GM19397 (cell line): ENCODE data around the gene ZYG11B.
"Not testable (repeated sequence)": the region's sequence is repeated elsewhere in the genome, so short reads cannot be mapped to it uniquely, and the experiment has no call there.

Source experiments
- ATAC-seq: cut with Tn5 transposase; IDR thresholded peaks from one replicate; pipeline ENCODE4 v1.9.1; 2021; ENCODE audit warnings: mild to moderate bottlenecking, moderate library complexity; ENCODE audit not compliant: unreplicated experiment

Gene ZYG11B

DNA sequence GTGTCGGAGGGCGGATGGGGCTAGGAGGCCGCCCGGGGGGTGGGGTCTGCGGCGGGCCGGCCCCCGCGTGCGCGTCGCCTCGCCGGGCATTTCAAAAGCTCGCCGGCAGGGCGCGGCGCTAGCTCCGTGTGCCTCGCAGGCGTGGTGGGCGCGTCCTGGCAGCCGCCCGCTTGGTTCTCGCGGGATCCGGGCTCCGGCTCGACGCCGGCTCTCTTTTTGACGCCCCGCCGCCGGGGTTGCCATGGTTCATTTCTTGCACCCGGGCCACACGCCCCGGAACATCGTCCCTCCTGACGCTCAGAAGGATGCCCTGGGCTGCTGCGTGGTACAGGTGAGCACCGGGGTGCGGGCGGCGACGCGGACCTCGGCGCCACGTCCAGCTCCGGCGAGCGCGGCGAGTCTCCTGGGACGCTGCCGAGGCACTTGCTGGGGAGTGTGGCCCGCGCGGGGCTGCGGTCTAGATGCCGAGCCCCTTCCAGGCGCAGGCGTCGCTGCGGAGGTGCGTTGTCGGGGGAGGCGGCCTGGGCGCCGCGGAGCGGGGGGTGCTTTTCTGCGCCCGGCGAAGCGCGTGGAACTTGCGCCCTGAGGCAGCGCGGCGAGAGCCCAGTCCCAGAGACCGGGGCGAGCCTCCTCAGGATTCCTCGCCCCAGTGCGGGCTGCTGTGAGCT lies 116.5 kb downstream of the ZYG11B start, which contains the start of gene ZYG11A:
Gene ZYG11A, plus strand, starts transcription at position 118 of the 668 bp plus-strand sequence. Its CDS starts 124 bp downstream, at position 242.
- no peak for ATAC-seq

DNA sequence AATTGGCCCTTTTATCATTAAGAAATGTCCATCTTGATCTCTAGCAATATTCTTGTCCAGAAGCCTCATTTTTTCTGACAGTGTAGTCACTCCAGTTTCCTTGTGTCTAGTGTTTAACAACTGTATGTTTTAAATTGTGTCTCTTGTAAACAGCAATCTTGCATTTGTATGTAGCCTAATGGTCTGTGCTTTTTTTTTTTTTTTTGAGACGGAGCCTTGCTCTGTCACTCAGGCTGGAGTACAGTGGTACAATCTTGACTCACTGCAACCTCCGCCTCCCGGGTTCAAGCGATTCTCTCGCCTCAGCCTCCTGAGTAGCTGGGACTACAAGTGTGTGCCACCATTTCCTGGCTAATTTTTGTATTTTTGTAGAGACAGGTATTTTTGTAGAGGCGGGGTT lies 118.9 kb downstream of the ZYG11B start:
- ATAC-seq = not testable (repeated sequence)

DNA sequence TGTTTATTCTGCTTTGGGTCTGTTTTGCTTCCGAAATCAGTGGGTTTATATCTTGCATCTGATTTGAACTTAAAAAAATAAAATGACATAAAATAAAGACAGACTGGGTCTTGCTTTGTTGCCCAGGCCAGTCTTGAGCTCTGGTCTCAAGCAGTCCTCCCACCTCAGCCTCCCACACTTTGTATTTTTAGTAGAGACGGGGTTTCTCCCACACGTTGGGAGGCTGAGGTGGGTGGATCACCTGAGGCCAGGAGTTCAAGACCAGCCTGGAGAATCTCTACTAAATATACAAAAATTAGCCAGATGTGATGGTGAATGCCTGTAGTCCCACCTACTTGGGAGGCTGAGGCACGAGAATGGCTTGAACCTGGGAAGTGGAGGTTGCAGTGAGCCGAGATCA lies 122.2 kb downstream of the ZYG11B start:
- no peak for ATAC-seq

DNA sequence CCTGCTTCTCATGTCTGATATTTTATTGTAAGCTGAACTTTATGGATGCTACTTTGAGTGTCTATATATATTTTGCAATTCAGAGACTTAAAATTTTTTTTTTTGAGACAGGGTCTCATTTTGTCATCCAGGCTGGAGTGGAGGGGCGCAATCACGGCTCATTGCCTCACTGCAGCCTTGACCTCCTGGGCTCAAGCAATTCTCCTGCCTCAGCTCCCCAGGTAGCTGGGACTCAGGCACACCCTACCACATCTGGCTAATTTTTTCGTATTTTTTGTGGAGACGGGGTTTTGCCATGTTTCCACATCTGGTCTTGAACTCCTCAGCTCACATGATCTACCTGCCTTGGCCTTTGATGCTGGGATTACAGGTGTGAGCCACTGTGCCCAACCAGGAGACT lies 124.7 kb downstream of the ZYG11B start:
- ATAC-seq = no peak

DNA sequence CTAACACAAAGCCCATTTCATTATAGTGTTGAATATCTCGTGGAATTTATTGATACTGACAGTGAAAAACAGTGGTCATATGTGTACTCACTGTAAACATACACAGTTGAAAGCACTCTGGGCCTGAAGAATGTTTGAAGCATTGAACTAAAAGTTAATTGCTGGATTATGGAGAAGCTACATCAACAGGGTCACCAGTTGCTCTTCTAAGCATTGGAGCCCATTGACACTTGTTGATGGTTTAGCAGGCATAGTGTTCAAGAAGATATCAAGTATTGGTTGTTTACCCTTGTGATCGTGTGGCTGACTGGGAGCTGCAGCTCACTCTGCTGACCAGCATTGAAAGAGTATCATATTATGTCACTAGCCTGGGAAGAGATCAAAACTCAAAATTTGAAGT lies 126.6 kb downstream of the ZYG11B start:
- no peak for ATAC-seq

DNA sequence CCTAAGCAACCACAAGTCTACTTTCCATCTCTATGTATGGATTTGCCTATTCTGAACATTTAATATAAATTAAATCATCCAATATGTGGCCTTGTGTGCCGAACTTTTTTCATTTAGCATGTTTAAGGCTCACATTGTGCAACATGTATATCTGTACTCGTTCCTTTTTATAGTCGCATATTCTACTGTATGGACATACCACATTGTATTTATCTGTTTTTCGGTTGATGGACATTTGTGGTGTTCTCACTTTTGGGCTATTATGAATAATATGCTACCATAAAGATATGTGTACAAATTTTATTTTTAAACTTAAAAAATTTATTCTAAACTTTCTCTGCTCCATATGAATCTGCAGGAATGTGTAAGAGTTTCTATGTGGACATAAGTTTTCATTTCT lies 129.3 kb downstream of the ZYG11B start:
- ATAC-seq = no peak

DNA sequence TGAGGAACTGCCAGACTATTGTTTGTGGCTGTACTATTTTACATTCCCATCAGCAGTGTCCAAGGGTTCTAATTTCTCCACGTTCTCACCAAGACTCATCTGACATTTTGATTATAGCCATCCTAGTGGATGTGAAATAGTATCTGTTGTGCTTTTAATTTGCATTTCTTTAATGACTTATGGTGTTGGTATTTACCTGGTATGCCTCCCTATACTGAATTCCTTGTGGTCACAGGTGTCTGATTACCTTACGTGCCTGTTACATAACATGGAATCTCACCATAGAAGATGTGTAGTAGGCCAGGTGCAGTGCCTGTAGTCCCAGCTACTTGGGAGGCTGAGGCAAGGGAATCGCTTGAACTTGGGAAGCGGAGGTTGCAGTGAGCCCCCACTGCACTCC lies 129.8 kb downstream of the ZYG11B start:
- ATAC-seq = no peak

DNA sequence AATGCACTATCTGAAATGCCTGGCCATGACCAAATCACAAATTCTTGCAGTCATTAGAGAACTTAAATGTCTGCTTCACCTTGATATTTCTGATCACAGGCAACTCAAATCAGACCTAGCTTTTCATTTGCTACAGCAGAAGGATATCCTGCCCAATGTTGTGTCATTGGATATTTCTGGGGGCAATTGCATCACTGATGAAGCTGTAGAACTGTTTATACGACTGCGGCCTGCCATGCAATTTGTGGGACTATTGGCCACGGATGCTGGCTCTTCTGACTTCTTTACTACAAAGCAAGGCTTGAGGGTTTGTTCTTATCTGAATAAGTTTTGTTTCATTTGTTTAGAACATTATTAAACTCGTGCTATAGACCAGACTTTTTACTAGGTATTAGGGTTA lies 131.2 kb downstream of the ZYG11B start:
- ATAC-seq = no peak

DNA sequence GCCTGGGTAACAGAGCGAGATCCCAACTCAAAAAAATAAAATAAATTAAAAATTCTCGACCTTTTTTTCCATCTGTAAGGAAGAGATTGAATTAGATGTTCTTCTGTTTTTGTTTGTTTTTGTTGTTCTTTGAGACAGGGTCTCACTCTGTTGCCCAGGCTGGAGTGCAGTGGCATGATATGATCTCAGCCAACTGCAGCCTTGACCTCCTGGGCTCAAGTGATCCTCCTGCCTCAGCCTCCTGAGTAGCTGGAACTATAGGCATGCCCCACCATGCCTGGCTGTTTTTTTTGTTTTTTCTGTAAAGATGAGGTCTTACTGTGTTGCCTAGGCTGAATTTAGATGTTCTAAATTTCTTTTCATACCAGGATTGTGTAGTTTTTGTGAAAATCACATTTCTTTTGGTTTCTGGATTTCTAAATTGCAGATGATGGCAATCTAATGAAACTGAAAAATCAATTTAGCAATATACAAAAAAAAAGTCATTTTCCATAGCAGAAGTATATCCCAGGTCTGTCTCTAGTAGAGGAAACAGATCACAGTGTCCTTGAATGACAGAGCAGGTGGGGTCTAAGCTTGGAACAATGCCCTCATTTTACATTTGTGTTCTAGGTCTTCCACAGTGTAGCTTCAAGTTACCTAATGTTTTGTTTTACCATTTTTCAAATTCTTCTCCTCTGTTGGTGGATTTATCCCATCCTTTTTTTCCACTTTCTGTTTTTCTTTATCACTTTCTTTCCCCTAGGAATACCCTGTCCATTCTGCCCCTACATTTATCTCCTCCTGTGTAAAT lies 136.6 kb downstream of the ZYG11B start:
- ATAC-seq = no peak

DNA sequence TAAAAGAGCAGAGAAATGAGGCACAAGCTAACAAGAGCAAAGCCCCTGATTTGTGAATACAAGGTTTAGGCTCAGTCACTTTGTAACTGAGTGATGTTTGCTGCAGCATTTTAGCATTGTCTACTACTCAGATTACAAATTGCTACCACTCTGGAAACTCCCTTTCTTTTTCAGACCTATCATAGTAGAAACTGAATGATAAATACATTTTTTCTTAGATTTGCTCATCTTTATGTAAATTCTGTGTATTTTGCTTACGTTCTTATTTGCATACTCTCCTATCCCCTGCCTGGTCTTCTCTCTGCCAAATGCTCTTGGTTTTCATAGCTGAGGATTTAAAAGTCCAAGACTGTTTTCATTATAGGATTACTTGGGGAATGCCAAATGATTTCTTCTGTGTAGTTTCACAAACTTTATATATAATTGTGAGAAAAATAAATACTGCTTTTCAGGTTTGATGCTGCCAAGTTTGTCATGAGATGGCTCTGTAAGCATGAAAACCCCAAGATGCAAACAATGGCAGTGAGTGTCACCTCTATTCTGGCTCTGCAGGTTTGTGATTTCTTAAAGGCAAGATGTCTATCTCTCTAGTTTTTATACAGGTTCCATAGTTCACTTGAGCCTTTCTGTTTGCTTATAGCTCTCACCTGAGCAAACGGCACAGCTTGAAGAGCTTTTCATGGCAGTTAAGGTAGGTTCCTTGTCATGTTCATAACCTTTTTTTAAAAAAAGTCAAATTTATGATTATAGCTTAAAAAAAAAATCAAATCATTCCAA lies 141.0 kb downstream of the ZYG11B start:
- ATAC-seq = peak; percentile 86

DNA sequence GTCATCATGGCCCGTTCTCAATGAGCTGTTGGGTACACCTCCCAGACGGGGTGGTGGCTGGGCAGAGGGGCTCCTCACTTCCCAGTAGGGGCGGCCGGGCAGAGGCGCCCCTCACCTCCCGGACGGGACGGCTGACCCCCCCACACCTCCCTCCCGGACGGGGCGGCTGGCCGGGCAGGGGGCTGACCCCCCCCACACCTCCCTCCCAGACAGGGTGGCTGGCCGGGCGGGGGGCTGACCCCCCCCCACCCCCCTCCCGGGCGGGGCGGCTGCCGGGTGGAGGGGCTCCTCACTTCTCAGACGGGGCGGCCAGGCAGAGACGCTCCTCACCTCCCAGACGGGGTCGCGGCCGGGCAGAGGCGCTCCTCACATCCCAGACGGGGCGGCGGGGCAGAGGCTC lies 143.5 kb downstream of the ZYG11B start:
- ATAC-seq = not testable (repeated sequence)

DNA sequence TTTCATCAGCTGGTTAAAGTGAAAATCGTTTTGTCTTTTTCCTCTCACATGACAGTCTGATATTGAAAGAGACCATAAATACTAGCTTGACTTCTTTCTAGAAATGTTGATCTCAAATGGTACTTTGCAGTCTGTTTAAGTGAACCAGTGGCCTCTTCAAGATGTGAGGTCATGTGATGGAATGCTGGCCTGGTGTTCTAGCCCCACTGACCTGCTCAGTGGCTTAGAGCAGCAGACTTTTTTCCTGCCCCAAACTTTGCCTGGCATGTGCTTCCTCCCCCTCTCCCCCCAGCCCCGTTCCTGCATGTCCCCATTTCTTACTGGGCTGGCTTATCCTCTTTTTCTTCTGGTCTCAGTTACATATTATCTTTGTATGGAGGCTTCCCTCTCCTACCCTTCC lies 150.6 kb downstream of the ZYG11B start:
- ATAC-seq = no peak
